A673 (cell line): Measurements from ENCODE around the gene SFTPA2.
"Not testable (repeated sequence)": the region's sequence is repeated elsewhere in the genome, so short reads cannot be mapped to it uniquely, and the experiment has no call there.

Source experiments
- CTCF ChIP-seq: fragments of 300-800, 200-600 bp; sonication (generic); conservative IDR thresholded peaks from 2 replicates; pipeline ENCODE4 v1.5.1; 2017; ENCODE audit warnings: low read depth, mild to moderate bottlenecking, antibody characterized with exemption, low read length, moderate library complexity, mixed read lengths
- EZH2 ChIP-seq: fragments of 200-600 bp; sonication (generic); IDR thresholded peaks from 2 replicates; pipeline ENCODE4 v1.6.1; 2017; ENCODE audit warnings: borderline replicate concordance, low read depth, mild to moderate bottlenecking, mixed read lengths, antibody characterized with exemption, low read length; ENCODE audit not compliant: poor library complexity, severe bottlenecking

DNA sequence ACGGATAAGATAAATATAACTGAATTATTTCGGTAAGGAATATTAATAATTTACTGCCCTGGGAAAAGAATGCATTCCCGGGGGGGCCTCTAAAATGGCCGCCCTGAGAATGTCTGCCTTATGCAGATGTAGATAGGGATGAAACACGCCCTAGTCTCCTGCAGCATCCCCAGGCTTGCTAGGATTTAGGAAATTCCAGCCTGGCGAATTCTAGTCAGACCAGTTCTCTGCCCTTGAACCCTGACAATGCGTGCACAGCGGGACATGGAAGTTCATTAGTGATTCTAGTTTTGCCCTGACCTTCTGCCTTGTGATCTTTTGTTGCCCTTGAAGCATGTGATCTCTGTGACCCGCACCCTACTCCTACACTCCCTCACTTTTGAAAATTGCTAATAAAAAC, 39.4 kb upstream of the SFTPA2 start:
- TF ChIP-seq CTCF, EZH2: not testable (repeated sequence)
